ENCODE measurements around the gene NLRC3.
"Not testable (repeated sequence)": the region's sequence is repeated elsewhere in the genome, so short reads cannot be mapped to it uniquely, and the experiment has no call there.

Gene NLRC3, protein sequence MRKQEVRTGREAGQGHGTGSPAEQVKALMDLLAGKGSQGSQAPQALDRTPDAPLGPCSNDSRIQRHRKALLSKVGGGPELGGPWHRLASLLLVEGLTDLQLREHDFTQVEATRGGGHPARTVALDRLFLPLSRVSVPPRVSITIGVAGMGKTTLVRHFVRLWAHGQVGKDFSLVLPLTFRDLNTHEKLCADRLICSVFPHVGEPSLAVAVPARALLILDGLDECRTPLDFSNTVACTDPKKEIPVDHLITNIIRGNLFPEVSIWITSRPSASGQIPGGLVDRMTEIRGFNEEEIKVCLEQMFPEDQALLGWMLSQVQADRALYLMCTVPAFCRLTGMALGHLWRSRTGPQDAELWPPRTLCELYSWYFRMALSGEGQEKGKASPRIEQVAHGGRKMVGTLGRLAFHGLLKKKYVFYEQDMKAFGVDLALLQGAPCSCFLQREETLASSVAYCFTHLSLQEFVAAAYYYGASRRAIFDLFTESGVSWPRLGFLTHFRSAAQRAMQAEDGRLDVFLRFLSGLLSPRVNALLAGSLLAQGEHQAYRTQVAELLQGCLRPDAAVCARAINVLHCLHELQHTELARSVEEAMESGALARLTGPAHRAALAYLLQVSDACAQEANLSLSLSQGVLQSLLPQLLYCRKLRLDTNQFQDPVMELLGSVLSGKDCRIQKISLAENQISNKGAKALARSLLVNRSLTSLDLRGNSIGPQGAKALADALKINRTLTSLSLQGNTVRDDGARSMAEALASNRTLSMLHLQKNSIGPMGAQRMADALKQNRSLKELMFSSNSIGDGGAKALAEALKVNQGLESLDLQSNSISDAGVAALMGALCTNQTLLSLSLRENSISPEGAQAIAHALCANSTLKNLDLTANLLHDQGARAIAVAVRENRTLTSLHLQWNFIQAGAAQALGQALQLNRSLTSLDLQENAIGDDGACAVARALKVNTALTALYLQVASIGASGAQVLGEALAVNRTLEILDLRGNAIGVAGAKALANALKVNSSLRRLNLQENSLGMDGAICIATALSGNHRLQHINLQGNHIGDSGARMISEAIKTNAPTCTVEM

DNA sequence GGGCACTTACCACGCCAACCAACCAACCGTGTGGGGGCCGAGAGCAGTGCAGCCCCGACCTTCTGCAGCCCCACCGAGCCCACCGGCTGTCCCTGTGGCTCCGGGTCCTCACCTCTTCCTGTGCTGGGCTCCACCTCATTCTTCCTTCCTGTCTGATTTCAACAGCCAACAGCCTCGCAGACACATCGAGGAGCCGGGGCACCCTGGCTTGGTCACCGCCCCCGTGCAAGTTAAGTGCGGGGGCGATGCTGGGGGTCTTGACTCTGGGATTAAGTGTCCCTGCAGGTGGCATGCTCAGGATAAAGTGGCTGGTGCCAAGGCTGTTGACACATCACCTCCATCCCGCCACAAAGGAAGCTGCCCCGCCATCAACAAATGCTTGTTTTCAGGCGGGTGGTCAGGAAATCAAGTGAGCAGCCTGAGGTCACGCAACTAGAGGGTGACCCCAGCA is at the start of gene NLRC3:
TSS of gene NLRC3 (minus strand) at position 102 of the 451 bp plus-strand sequence. CDS start 12,367 bp downstream, outside the sequence.
- DNase-seq, result peak; percentile 74

DNA sequence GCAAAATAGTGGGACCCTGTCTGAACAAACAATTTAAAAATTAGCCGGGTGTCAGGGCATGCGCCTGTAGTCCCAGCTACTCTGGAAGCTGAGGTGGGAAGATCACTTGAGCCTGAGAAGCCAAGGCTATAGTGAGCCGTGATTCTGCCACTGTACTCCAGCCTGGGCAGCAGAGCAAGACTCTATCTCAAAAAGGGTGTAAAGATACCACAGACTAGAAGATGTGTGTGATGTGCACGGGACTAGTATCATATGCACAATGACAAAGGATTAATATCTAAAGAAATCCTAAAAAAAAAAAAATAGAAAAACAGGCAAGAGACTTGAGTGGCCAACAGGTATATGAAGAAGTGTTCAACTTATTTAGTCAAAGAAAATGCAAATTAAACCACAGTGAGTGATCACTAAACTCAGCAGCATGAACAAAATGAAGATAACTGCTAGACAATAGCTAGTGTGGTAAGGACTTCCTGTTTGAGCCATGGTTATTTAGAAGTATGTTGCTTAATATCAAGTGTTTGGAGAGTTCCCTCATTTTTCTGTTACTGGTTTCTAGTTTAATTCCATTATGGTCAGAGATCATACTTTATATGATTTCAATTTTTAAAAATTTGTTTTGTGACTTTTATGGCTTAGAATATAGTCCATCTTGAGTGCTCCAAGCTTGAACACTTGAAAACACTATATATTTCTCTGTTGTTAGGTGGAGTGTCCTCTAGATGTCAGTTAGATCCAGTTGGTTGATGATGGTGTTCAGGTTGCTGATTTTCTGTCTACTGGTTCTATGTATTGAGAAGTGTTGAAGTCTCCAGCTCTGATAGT is 48.9 kb upstream of the NLRC3 start:
- DNase-seq, result no peak

DNA sequence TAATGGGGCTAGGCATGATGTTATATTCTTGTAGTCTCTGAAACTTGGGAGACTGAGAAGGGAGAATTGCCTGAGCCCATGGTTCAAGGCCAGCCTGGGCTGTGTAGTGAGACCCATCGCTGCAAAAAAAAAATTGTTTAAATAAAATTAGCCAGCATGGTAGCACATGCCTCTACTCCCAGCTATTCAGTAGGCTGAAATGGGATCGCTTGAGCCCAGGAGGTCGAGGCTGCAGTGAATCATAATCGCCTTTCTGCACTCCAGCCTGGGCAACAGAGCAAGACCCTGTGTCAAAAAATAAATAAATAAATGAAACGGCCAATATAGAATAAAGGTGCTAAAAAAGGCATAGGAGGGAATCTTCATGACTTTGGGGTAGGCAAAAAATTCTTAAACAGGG is 48.1 kb upstream of the NLRC3 start:
- DNase-seq, result no peak

DNA sequence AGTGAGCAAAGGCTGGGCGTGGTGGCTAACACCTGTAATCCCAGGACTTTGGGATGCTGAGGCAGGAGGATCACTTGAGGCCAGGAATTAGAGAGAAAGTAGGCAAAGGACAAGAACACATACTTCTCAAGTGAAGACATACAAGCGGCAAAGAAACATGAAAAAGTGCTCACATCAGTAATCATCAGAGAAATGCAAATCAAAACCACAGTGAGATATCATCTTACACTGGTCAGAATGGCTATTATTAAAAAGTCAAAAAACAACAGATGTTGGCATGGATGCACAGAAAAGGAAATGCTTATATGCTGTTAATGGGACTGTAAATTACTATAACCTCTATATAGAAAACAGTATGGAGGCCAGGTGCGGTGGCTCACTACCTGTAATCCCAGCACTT is 46.4 kb upstream of the NLRC3 start:
- no peak for DNase-seq

DNA sequence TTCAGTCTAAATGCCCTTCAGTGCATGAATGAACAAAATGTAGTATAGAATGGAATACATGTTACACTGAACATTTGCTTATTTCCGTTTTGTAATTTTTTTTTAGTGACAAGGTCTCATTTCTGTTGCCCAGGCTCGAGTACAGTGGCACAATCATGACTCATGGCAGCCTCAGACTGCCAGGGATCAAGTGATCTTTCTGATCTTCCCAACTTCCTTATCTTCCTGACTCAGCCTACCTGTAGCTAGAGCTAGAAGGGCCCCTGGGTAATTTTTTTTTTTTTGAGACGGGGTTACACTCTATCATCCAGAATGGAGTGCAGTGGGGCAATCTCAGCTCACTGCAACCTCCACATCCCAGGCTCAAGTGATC is 41.6 kb upstream of the NLRC3 start:
- peak; percentile 37 for DNase-seq

DNA sequence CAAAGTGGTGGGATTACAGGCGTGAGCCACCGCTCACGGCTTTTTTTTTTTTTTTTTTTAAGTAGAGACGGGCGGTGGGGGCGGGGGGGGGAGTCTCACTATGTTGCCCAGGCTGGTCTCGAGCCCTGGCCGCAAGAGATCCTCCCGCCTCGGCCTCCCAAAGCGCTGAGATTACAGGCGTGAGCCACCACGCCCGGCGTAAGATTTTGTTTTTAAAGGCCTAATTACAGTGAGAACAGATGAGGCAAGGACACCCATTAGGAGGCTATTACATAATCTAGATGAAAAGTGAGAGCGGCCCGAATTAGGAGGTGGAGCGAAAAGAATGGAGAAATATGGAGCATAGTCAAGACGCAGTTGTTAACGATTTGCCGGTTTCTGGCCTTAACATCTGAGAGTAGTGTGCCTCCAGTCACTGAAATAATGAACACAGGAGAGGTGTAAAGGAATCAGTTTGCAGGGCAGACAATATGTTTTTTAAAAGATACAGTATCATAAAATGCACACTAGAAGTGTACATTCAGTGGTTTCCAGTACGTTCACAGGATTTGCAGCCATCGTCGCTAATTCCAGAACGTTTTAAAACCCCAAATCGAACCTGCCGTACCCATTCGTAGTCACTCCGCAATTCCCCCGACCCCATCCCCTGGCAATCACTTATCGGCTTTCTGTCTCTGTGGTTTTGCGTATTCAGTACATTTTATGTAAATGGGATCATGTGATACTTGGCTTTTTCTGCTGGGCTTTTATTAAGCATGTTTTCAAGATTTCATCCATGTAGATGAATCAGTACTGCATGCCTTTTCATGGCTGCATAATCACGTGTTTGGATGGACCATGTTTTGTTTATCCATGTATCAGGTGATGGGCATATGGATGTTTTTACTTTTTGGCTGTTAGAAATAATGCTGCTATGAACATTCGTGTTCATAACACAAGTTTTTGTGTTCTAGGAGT is 35.6 kb upstream of the NLRC3 start:
- DNase-seq, result no peak

DNA sequence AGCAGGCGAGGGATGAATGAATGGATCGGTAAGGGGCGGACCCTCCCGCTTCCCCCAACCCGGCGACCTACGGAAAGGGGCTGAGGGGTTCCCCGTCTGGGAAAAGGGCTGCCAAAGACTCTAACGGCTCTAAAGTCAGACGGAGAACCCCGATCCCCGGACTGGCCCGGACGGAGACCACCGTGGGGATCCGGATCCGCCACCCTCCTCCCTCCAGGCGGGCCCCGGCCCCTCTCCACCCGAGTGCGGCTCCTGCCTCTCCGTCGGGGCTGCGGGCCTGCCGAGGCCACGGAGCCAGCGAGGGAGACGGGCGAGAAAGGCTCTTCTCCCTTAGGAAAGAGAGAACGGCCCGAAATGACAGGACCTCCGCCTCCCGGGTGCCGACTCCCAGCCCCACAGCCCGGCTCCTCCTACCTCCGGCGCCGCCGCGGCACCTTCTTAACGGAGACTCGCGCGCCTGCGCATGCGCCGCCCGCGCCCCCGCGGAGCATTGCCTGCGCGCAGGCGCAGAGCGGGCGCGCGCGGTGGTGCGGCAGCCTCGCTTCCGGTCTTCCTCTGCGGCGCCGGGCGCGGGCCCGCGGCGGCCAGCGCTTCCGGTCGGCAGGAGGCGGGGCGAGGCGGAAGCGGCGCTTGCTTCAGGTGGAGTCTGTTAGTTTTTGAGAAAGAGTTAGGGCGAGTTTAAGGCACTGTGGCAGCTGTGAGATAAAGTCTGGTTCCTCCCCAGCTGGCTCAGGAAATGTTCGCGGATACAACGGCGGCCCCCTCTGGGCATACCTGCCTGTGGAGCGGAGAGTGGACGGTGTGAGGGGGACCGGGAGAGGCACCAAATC is 34.2 kb upstream of the NLRC3 start, which contains the start of gene SLX4:
TSS of gene SLX4 (minus strand) at position 461 of the 830 bp plus-strand sequence. CDS start 2,642 bp downstream, outside the sequence.
- peak; percentile 95 for DNase-seq

DNA sequence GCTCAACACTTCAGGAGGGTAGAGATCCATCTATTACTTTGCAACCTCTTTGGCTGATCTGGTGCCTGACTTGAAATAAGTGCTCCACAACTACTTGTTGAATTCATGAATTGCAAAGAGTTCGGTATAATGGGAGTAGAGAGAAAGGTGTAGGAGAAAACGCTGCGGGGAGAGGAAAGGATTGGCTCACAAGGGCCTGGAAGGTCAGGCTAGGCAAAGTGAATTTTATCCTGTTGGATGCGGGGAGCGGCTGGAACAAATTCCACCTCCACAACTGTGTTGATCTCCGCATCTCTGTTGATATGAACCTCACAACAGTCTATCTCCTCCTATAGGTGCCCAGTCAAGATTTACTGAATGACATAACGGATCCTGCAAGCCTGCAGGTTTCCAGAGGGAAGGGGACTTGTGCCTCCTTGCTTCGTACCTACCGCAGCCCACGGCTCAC is 33.5 kb upstream of the NLRC3 start:
- DNase-seq, result no peak

DNA sequence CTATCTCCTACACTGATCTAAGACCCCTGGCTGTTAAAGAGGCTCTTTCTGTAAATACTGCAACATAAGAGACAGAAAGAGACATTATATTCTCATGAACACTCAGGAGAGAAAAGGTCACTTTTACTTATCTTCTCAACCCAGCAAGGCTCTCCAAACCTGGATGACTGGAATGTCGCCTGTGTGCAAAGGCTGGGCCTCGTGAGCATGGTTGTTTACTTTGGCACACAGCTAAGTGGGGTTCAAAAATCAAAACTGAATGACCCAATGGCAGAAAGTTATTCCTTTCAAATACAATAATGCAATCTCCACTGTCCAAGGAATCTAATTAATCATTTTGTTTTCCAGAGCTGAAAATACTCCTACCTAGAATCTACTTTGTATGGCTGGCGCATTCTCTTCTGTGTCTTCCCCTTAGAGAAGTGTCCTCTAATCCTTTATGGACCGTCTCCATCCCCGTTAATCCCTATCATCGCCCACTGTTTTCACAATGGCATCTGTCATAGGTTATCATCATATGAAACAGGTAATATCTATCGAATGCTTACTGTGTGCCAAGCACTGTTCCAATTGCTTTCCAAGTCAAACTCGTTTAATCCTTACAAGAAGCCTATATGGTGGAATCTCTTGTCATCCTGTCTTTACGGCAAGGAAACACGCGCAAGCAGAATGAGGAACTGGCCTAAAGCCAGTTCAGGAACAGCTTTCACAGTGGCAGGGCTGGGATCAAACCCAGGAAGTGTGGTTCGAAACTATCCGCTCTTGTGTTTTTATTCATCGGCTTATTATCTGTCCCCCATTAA is 32.9 kb upstream of the NLRC3 start:
- DNase-seq, result no peak

DNA sequence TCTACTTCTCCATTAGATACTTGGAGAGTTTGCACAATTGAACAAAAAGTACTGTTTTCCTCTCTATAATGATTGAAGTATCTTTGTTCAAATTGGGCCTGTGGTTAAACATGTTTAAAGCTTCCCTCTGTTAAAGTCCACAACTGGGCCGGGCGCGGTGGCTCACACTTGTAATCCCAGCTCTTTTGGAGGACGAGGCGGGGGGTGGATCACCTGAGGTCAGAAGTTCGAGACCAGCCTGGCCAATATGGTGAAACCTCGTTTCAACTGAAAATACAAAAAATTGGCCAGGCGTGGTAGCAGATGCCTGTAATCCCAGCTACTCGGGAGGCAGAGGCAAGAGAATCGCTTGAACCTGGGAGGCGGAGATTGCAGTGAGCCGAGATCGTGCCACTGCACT is 31.8 kb upstream of the NLRC3 start:
- DNase-seq, result not testable (repeated sequence)

DNA sequence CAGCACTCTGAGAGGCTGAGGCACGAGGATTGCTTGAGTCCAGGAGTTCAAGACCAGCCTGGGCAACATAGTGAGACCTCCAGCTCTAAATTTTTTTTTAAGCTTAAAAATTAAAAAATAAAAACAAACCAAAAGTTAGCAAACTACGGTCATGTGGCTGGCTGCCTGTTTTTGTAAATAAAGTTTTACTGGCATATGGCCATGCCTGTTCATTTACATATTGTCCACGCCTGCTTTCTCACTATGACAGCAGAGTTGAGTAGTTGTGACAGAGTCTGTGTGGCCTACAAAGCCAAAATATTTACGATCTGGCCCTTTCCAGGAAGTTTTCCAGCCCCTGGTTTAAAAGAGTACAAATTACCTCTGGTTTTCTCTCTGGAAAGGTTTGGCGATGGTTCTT is 30.9 kb upstream of the NLRC3 start:
- no peak for DNase-seq

DNA sequence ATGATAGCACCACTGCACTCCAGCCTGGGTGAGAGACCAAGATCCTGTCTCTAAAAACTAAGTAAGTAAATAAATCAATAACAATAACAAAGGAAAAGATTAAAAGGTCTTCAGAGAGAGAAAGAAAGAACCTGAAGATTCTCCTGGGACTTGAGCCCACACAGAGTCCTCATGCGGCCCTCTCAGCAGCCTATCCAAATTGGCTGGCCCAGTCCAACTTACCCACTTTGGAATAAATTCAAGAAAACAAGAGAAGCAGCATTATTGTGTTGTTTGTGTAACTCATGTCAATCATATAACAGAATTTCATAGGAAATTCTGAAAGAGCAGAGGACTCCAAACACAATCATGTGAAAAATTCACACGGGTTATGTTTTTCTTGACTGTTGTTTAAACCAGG is 30.4 kb upstream of the NLRC3 start:
- no peak for DNase-seq

DNA sequence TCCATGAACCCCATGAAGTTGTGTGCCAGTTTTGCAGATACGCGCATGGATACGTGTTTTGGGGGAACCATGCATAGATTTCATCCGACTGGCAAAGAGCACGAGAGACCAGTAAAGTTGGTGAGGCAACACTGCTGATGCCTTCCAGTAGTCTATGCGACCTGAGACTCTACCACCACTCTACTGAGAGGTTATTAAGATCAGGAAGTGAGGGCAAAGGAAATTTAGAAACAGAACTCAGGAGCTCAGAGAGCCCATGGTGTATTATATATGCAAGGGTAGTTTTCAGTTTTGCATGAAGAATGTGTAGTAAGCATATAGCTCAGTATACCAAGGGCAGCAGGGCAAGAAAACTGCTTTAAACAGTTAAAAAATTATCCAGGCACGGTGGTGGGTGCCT is 30.0 kb upstream of the NLRC3 start:
- no peak for DNase-seq

DNA sequence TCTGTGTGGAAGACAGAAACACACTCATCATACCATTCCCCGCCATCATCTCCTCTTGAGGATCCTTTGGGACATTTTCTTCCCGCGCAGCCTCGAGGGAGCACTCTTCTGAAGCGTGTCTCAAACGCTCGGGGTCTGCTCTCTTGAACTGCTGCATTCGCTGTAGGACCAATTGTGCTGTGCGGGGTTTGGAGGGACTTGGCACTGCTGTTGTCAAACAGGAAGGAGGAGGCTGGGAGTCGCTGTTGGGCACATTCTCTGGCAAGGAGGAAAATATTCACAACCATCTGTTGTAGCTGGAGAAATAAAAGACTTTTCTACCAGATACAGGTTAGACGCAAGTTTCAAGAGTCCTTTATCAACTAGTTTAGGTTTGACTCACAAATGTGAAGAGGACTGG is 29.2 kb upstream of the NLRC3 start:
- no peak for DNase-seq

DNA sequence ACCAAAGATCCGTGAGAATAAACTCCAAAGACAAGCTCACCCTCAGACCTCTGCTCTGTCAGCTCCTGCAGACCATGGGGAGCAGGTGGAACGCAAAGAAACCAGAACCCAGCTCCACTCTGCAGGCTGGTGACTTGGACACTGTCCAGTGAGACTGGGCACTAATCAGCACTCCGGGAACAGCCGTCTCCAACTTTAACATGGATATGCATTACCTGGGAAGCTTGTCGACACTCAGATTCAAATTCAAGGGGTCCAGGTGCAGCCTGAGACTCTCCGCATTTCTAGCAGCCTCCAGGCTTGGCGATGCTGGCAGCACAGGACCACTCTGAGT is 25.1 kb upstream of the NLRC3 start:
- no peak for DNase-seq

DNA sequence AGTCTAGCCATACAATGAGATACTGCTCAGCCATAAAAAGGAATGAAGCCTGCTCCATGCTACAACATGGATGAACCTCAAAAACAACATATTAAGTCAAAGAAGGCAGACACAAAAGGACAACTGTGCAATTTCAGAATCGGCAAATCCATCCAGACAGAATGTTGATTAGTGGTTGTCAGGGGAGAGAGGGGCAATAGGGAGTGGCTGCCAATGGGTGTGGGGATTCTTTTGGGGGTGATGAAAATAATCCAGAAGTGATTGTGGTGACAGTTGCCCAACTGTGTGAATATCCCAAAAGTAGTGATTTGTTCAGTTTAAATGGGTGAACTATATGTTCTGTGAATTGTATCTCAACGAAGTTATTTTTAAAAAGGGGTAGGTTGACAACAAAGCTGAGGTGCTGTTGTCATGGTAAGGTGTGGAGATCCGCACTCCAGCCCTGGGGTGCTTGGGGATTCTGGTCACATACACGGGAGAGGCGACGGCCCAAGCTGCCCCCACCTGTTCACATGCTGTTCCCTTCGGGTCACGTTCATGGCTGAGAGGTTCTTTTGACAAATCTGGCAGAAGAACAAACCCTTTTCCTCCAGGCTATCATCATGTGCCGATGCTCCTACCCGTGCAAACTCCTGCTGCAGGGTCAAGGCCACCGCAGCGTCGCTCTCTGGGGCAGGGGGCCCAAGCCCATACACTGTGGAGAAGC is 24.6 kb upstream of the NLRC3 start:
- no peak for DNase-seq

DNA sequence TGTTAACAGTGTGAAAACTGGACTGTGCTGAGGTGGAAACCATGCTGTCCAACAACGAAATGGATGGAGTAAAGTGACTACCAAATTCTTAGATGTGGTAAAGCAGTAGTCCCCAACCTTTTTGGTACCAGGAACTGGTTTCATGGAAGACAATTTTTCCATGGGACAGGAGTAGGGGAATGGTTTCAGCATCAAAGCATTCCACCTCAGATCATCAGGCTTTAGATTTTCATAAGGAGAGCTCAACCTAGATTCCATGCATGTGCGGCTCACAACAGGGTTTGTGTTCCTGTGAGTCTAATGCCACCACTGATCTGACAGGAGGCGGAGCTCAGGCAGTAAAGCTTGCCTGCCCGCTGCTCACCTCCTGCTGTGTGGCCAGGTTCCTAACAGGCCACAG is 22.7 kb upstream of the NLRC3 start:
- DNase-seq, result no peak

DNA sequence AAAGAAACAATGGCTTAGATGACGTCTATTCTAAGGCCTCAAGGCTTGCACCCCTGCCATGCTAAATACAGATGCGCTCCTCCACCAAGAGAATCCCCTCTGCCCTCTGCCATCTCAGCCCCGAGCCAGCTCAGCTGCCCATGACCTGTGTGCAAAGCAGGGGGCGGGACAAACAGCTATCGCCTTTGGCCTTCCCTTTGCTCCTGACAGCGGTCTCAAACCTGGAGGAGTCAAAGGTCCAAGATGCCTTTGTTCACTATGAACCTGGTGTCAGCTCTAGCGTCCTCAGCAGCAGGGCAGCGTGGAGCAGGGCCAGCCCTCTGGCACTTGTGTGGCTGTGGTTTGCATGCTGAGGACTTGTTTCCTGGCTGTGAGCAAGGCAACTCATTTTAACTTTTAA is 21.9 kb upstream of the NLRC3 start:
- no peak for DNase-seq

DNA sequence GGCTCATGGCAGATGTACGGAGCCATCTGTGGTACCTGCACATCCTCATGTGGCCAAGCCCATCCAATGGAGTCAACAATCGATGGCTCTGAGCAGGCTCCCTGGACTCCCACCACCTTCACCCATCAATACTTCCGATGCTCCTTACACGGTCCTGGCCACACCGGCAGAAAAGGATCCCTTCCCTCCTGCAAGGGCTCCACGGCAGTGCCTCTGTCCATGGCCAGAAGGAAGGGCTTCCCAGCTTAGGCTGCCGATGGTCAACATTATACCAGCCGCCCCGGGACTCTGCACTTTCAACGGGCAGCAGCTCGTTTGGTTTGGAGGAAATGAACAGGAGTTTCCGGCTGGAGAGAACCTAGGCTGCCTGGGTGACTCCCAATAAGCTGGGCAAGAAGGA is 21.0 kb upstream of the NLRC3 start:
- no peak for DNase-seq

Data from CD4-positive, alpha-beta T cell treated with Interleukin-6 for 4 hours (primary cell).